GM12875 (cell line): Measurements from ENCODE around the gene GALNT5.
"Not testable (repeated sequence)": the region's sequence is repeated elsewhere in the genome, so short reads cannot be mapped to it uniquely, and the experiment has no call there.

Experiments used
- H3K4me3 ChIP-seq: one replicate; pipeline ENCODE4 v1.5.1; 2011; ENCODE audit warnings: low read depth, low read length, control low read depth
- CTCF ChIP-seq: IDR thresholded peaks from 2 replicates; pipeline ENCODE4 v1.5.1; 2011; ENCODE audit warnings: low read depth, mild to moderate bottlenecking, control low read depth, inconsistent platforms, low read length, moderate library complexity, borderline replicate concordance; ENCODE audit not compliant: insufficient read depth

GALNT5 gene

GRCh38 chr2:157223624-157224205 is 33.8 kb upstream of the GALNT5 start:
- H3K4me3 ChIP-seq: no peak overlapping the region
- no peak for TF ChIP-seq CTCF

DNA sequence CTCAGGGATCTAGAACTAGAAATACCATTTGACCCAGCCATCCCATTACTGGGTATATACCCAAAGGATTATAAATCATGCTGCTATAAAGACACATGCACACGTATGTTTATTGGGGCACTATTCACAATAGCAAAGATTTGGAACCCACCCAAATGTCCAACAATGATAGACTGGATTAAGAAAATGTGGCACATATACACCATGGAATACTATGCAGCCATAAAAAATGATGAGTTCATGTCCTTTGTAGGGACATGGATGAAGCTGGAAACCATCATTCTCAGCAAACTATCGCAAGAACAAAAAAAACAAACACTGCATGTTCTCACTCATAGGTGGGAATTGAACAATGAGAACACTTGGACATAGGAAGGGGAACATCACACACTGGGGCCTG is 33.1 kb upstream of the GALNT5 start:
- not testable (repeated sequence) for H3K4me3 ChIP-seq

GRCh38 chr2:157227592-157227991 is 29.9 kb upstream of the GALNT5 start:
- H3K4me3 ChIP-seq: no peak overlapping the region
- no peak for TF ChIP-seq CTCF

- no peak for TF ChIP-seq CTCF
- H3K4me3 ChIP-seq: no peak overlapping the region
These were observed 28.6 kb upstream of the GALNT5 start for GRCh38 chr2:157228946-157229345.

DNA sequence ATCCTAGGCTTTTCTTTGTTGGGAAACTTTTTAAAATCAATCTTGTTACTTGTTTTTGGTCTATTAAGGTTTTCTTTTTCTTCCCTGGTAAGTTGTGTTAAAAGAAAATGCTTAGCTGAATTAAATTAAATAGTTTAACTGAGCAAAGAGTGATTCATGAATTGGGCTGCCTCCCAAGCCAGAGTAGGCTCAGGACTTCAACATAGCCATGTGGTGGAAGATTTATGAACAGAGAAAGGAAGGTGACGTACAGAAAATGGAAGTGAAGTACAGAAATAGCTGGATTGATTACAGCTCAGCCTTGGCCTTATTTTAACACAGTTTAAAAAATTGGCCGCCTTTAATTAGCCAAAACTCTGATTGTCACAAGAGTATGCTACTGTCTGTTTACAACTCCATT is 27.9 kb upstream of the GALNT5 start:
- no peak for TF ChIP-seq CTCF
- H3K4me3 ChIP-seq: no peak overlapping the region

GRCh38 chr2:157231476-157231875 is 26.0 kb upstream of the GALNT5 start:
- H3K4me3 ChIP-seq: no peak overlapping the region
- TF ChIP-seq CTCF: no peak

- H3K4me3 ChIP-seq: no peak overlapping the region
- no peak for TF ChIP-seq CTCF
These were observed 24.0 kb upstream of the GALNT5 start for GRCh38 chr2:157233506-157233905.

- no peak overlapping the region for H3K4me3 ChIP-seq
- no peak for TF ChIP-seq CTCF
These were observed 21.1 kb upstream of the GALNT5 start for GRCh38 chr2:157236404-157236803.
